Dermis microvascular lymphatic vessel endothelial cell (primary cell): ENCODE results near the gene CFAP47. TPM values are rescaled to one million over a fixed set of nuclear protein-coding genes. Genes with fewer than 3 reads are reported as not detected.

Source experiments
- DNase-seq, 2 donors: peaks; one replicate each; pipeline versions ENCODE4 v3.0.0 to v3.0.0-alpha.2; 2010; ENCODE audit warnings: low read depth in 2 of 2
- total RNA-seq: library from RNA; depleted of rRNA; stranded (reverse); fragments of >200 nt; gene quantifications from 2 replicates; pipeline ENCODE4 v1.2.1, GENCODE V29; 2014

Gene CFAP47
- total RNA-seq, 1 donor from 2014 or later: not detected

GRCh38 chrX:36241397-36241796, 321.9 kb downstream of the CFAP47 start:
- DNase-seq: no peak

GRCh38 chrX:36266155-36266554, 346.6 kb downstream of the CFAP47 start:
- DNase-seq: no peak

- DNase-seq: no peak
These were observed 390.6 kb downstream of the CFAP47 start for GRCh38 chrX:36310136-36310535.

- DNase-seq: no peak
These were observed 394.8 kb downstream of the CFAP47 start for GRCh38 chrX:36314303-36314702.

- DNase-seq: no peak
These were observed 415.0 kb downstream of the CFAP47 start for GRCh38 chrX:36334572-36334971.

GRCh38 chrX:36336751-36337150, 417.2 kb downstream of the CFAP47 start:
- no peak for DNase-seq

GRCh38 chrX:36344301-36344700, 424.8 kb downstream of the CFAP47 start:
- DNase-seq: no peak

GRCh38 chrX:36348509-36348908, 429.0 kb downstream of the CFAP47 start:
- no peak for DNase-seq

- DNase-seq: no peak
These were observed 438.3 kb downstream of the CFAP47 start for GRCh38 chrX:36357855-36358254.

- DNase-seq: no peak
These were observed 444.7 kb downstream of the CFAP47 start for GRCh38 chrX:36364262-36364661.

GRCh38 chrX:36383495-36383894, 464.0 kb downstream of the CFAP47 start:
- no peak for DNase-seq

- DNase-seq: no peak
These were observed 469.4 kb downstream of the CFAP47 start for GRCh38 chrX:36388901-36389300.

- DNase-seq: no peak
These were observed 482.2 kb downstream of the CFAP47 start for GRCh38 chrX:36401774-36402173.

GRCh38 chrX:36407836-36408235, 488.3 kb downstream of the CFAP47 start:
- DNase-seq: no peak

GRCh38 chrX:36414056-36414455, 494.5 kb downstream of the CFAP47 start:
- no peak for DNase-seq

GRCh38 chrX:36422368-36422767, 502.8 kb downstream of the CFAP47 start:
- no peak for DNase-seq

- DNase-seq: no peak
These were observed 512.3 kb downstream of the CFAP47 start for GRCh38 chrX:36431819-36432218.

GRCh38 chrX:36434522-36434921, 515.0 kb downstream of the CFAP47 start:
- no peak for DNase-seq

Other genes with a start within 250 kb of the CFAP47 start
- gene MAGEB16, start 121.4 kb upstream of the CFAP47 start, total RNA-seq: not detected in 2 replicates